GM23338 (cell line): ENCODE data around the gene RFPL4A.

ENCODE experiments used
- EZH2 ChIP-seq: fragments of 200-600 bp; sonication (generic); IDR thresholded peaks from one replicate; pipeline ENCODE4 v1.8.0; 2017; ENCODE audit warnings: antibody characterized with exemption, mild to moderate bottlenecking, low read depth; ENCODE audit not compliant: unreplicated experiment
- POLR2AphosphoS5 ChIP-seq: IDR thresholded peaks from 2 replicates; pipeline ENCODE4 v1.6.1; 2016; ENCODE audit warnings: antibody characterized with exemption, low read depth
- TF ChIP-seq, protein P1 (sequence below), 2 experiments: fragments of 200-600 bp in 1 of 2; sonication (generic) in 1 of 2; conservative IDR thresholded peaks; 2 replicates each; pipeline versions ENCODE4 v1.5.1 to v1.6.1; 2016 to 2017; ENCODE audit warnings: antibody characterized with exemption in 2 of 2, low read depth in 2 of 2, mild to moderate bottlenecking in 2 of 2, moderate library complexity in 1 of 2

GRCh38 chr19:55716531-55716930, 42.4 kb upstream of the RFPL4A start:
- TF ChIP-seq EZH2 (no peak), POLR2AphosphoS5 (no peak)
- TF ChIP-seq, protein P1, sequence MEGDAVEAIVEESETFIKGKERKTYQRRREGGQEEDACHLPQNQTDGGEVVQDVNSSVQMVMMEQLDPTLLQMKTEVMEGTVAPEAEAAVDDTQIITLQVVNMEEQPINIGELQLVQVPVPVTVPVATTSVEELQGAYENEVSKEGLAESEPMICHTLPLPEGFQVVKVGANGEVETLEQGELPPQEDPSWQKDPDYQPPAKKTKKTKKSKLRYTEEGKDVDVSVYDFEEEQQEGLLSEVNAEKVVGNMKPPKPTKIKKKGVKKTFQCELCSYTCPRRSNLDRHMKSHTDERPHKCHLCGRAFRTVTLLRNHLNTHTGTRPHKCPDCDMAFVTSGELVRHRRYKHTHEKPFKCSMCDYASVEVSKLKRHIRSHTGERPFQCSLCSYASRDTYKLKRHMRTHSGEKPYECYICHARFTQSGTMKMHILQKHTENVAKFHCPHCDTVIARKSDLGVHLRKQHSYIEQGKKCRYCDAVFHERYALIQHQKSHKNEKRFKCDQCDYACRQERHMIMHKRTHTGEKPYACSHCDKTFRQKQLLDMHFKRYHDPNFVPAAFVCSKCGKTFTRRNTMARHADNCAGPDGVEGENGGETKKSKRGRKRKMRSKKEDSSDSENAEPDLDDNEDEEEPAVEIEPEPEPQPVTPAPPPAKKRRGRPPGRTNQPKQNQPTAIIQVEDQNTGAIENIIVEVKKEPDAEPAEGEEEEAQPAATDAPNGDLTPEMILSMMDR (conservative IDR thresholded peaks at IDR 0.05; ENCODE audit: low read depth in 2 of 2): no peak
